Dendritic cell treated with granulocyte-macrophage colony-stimulating factor and Interleukin-4, amounts not matched to agents 40 ng/mL and 50 ng/mL, for 4 days (primary cell): ENCODE results near the gene SPECC1.
"Not testable (repeated sequence)": the region's sequence is repeated elsewhere in the genome, so short reads cannot be mapped to it uniquely, and the experiment has no call there.

Experiments used
- H3K27ac Mint-ChIP-seq: one replicate; pipeline ENCODE4 v1.8.0; 2022; ENCODE audit warnings: mild to moderate bottlenecking, mixed read lengths
- H3K27me3 Mint-ChIP-seq: one replicate; pipeline ENCODE4 v1.8.0; 2022; ENCODE audit warnings: mild to moderate bottlenecking, mixed read lengths
- H3K36me3 Mint-ChIP-seq: one replicate; pipeline ENCODE4 v1.8.0; 2022; ENCODE audit warnings: low read depth, mixed read lengths
- H3K4me1 Mint-ChIP-seq: one replicate; pipeline ENCODE4 v1.8.0; 2022; ENCODE audit warnings: low read depth, mixed read lengths
- H3K4me3 Mint-ChIP-seq: one replicate; pipeline ENCODE4 v1.8.0; 2022; ENCODE audit warnings: mild to moderate bottlenecking, moderate library complexity, mixed read lengths
- H3K9me3 Mint-ChIP-seq: one replicate; pipeline ENCODE4 v1.8.0; 2022; ENCODE audit warnings: mixed read lengths
- intact Hi-C: fragments of 100-400 bp; cut with micrococcal nuclease; formaldehyde crosslinking; loops from one replicate; pipeline ENCODE4 v1.15.0; 2022

The SPECC1 gene

DNA sequence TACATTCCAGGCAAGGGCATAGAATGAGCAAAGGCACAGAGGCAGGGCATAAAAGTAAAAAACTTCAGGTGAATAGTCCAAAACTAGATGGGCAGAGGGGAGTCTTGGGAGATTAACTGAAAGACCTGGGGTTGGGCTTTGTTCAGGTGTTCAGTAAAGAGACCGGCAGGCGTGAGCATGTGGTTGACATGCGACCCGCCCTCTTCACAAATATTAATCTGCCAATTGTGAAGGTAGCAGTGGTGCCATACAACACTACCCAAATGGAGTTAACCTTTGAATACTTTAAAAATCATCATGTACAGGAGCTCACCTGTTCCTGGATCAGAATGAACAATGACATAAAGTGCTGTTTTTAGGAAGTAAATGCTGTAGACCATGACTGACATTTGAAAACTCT is 232.7 kb downstream of the SPECC1 start:
- Mint-ChIP-seq H3K4me1 (no peaks in the 10 kb centered on the region), H3K9me3 (no peaks in the 10 kb centered on the region), H3K27ac (no peak overlapping the region), H3K27me3 (no peaks in the 10 kb centered on the region), H3K36me3 (peaks cover 56% of the 10 kb centered on the region), H3K4me3 (no peak overlapping the region)
- intact Hi-C loops = no loop called here

DNA sequence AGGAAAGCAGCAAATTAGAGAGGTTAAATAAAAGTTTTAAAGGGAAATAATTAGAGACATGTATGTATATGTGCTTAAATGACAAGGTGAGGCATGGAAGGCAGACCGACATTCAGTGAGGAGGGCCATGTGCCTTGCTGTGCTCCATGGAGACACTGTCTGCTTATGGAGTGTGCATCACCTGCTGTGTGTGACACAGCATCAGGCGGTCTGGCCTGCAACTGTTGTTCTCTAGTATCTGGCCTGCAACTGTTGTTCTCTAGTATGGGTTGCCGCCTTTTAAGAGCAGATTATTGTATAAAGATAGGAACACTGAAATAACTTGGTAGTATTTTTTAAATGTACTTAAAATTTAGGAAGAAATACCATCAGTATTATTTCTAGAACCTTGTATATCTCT is 233.1 kb downstream of the SPECC1 start:
- H3K4me3 Mint-ChIP-seq = no peak overlapping the region
- intact Hi-C loops = no loop called here
- no peaks in the 10 kb centered on the region for H3K4me1 Mint-ChIP-seq

DNA sequence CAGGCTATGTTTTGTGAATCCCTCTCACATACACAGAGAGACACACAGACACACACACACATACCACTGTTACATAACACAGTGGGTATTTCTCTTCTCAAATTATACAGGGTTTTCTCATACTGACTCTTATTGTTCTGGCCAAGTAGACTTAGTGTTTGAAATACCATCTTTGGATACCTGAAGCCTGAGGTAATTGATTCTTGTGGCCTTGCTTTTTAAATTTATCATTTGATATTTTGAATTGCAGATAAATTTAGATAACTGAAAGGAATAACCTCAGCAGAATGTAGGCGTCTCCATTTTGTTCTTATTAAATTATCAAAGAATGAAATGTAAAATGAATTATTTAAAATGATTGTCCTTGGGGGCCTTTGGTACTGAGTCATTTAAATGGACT is 234.4 kb downstream of the SPECC1 start:
- intact Hi-C loops = no loop called here
- peaks cover 58% of the 10 kb centered on the region for H3K36me3 Mint-ChIP-seq
- H3K27me3 Mint-ChIP-seq = no peaks in the 10 kb centered on the region
- H3K4me1 Mint-ChIP-seq = no peaks in the 10 kb centered on the region
- H3K9me3 Mint-ChIP-seq = no peaks in the 10 kb centered on the region
- no peak overlapping the region for H3K27ac Mint-ChIP-seq
- H3K4me3 Mint-ChIP-seq = no peak overlapping the region

More for the DNA sequence above, 233.1 kb downstream of the SPECC1 start:
- no peak overlapping the region for H3K27ac Mint-ChIP-seq
- peaks cover 56% of the 10 kb centered on the region for H3K36me3 Mint-ChIP-seq
- no peaks in the 10 kb centered on the region for H3K9me3 Mint-ChIP-seq
- H3K27me3 Mint-ChIP-seq = no peaks in the 10 kb centered on the region

DNA sequence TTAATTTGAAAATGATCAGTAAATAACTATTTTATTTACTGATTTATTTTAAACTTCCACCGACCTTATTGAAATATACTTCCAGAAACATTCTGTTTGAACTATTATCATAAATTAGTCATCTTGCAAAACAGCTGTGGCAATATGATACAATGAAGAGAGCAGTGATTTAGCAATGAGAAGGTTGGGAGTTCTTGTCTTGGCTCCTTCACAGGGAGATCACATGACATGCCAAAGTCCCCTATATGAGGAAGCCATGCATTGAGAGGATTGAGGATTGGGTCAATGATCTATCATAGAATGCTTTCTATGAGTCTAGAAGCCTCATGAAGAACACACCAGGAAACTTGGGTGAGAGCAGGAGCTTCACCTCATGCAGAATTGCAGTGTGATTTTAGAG is 235.5 kb downstream of the SPECC1 start:
- intact Hi-C loops = no loop called here
- Mint-ChIP-seq H3K27ac (no peak overlapping the region), H3K4me3 (no peak overlapping the region), H3K27me3 (no peaks in the 10 kb centered on the region), H3K4me1 (no peaks in the 10 kb centered on the region), H3K36me3 (peaks cover 69% of the 10 kb centered on the region), H3K9me3 (no peaks in the 10 kb centered on the region)

DNA sequence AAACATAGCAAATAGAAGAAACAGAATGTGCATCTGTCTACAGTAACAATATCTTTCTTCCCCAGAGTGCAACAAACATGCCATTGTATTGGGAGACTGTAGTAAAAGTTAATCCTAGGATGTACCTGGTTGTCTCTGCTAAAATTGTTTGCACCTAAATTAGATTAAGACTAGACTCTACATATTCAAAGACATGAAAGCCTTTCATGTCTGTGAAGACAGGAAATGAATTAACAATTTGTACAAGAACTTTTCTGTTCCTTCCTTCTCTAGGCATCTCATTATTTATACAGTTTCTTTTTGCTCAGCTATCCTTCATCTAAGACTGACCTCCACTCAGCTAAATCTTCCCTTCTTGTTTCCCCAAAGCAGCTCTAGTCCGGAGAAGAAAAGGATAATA is 237.5 kb downstream of the SPECC1 start:
- Mint-ChIP-seq H3K36me3 (peaks cover 58% of the 10 kb centered on the region), H3K27ac (no peak overlapping the region), H3K4me3 (no peak overlapping the region), H3K9me3 (no peaks in the 10 kb centered on the region), H3K4me1 (no peaks in the 10 kb centered on the region), H3K27me3 (no peaks in the 10 kb centered on the region)
- intact Hi-C loops = no loop called here

DNA sequence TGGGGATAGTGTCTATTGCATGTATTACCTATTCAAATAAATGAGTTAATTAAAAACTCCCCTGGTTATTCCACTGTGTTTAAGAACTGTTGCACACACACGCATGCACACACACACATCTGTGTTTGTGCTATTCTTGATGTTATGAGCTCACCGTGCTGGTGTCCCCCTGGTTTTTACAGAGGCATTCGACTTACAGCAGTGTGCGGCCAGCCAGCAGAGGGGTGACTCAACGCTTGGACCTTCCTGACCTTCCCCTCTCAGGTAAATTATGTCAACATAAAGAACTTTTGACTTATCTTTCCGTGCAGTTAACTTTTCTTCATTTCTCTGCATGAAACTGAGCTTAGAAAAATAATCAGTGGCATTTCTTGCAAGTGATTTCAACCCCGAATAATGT is 244.2 kb downstream of the SPECC1 start:
- H3K4me1 Mint-ChIP-seq = no peaks in the 10 kb centered on the region

DNA sequence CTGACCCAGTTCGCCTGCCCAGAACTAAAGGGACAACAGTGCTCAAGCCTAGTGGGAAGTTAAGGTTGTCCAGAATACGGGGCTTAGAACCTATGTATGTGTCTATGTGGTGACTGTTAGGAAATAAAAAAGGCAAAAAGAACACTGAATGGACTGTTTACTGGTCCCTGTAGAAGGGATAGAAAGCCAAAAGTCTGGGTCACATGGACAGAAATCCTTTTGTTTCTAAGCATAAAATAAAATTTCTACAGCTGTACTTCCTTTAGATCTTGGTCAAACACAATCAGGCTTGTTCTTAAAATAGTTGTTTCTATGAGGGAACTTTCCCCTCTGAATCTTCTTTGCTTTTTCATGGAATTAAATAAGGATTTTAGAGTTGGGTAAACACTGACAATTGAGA is 245.4 kb downstream of the SPECC1 start:
- H3K4me3 Mint-ChIP-seq = no peak overlapping the region
- H3K27me3 Mint-ChIP-seq = no peaks in the 10 kb centered on the region
- peaks cover 15% of the 10 kb centered on the region for H3K9me3 Mint-ChIP-seq
- H3K27ac Mint-ChIP-seq = no peak overlapping the region
- H3K36me3 Mint-ChIP-seq = peaks cover 74% of the 10 kb centered on the region
- H3K4me1 Mint-ChIP-seq = no peaks in the 10 kb centered on the region
- intact Hi-C loops = no loop called here

More for the DNA sequence above, 244.2 kb downstream of the SPECC1 start:
- no peak overlapping the region for H3K4me3 Mint-ChIP-seq
- peaks cover 11% of the 10 kb centered on the region for H3K9me3 Mint-ChIP-seq
- intact Hi-C loops = no loop called here
- no peaks in the 10 kb centered on the region for H3K27me3 Mint-ChIP-seq
- peaks cover 78% of the 10 kb centered on the region for H3K36me3 Mint-ChIP-seq
- no peak overlapping the region for H3K27ac Mint-ChIP-seq

DNA sequence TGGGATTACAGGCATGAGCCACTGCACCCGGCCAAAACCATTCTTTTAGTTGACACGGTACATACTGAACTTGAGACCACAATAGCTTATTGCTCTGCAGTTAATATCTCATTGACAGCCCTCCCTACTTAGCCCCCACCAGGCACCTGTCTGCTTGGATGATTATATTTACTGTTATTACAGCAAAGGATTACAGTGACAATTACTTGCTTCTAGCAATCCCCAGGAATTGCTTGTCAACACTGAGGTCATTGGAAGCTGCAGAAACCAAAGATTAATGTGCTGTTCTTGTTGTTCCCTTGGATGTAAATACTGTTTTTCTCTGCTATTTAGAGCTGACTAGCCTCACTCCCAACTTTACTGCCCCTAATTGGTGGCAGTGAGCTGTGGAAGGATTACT is 247.0 kb downstream of the SPECC1 start:
- intact Hi-C loops = no loop called here
- no peak overlapping the region for H3K27ac Mint-ChIP-seq
- H3K9me3 Mint-ChIP-seq = peaks cover 15% of the 10 kb centered on the region
- H3K36me3 Mint-ChIP-seq = peaks cover 82% of the 10 kb centered on the region
- H3K4me1 Mint-ChIP-seq = peaks cover 10% of the 10 kb centered on the region
- H3K4me3 Mint-ChIP-seq = no peak overlapping the region
- H3K27me3 Mint-ChIP-seq = no peaks in the 10 kb centered on the region

DNA sequence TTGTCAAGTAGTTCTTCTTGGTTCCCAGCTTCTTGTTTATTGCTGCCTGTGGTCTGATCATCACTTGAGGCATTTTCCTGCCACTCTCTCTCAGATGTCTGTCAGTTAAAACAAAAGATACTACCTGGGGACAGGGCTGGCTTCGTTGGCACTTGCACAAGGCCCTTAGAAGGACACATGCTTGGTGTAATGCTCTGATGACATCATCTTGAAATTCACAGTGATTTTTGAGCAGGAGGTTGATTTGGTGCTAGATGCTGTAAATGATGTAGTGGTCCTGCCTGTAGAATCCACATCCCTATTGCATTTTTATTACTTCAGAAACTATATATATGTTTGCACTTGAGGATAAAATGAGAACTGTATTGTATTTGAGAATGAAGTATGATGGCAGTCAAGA is 247.8 kb downstream of the SPECC1 start:
- H3K9me3 Mint-ChIP-seq = peaks cover 15% of the 10 kb centered on the region
- H3K27me3 Mint-ChIP-seq = no peaks in the 10 kb centered on the region
- peaks cover 81% of the 10 kb centered on the region for H3K36me3 Mint-ChIP-seq
- no peak overlapping the region for H3K27ac Mint-ChIP-seq
- intact Hi-C loops = no loop called here
- H3K4me3 Mint-ChIP-seq = no peak overlapping the region
- peaks cover 19% of the 10 kb centered on the region for H3K4me1 Mint-ChIP-seq

DNA sequence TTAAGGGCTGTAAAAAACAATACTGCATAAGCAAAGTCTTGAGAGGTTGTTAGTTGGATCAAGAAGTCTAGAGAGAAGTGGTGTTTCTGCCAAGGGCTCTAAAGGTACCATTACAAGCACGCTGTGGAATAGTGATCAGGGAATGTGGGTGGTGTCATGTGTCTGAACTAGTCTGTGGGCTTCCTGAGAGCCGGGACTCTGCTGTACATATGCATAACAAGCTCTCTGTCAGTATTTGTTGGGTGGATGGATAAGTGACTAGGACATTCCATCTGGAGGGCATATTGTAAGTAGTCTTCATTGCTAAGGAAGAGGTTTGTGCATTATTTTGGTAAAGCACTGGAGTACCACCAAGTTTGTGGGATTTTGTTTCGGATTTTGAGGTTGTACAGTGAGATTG is 248.6 kb downstream of the SPECC1 start:
- Mint-ChIP-seq H3K4me1 (peaks cover 24% of the 10 kb centered on the region), H3K36me3 (peaks cover 74% of the 10 kb centered on the region), H3K9me3 (peaks cover 15% of the 10 kb centered on the region), H3K4me3 (no peak overlapping the region), H3K27ac (no peak overlapping the region), H3K27me3 (no peaks in the 10 kb centered on the region)
- intact Hi-C loops = no loop called here

DNA sequence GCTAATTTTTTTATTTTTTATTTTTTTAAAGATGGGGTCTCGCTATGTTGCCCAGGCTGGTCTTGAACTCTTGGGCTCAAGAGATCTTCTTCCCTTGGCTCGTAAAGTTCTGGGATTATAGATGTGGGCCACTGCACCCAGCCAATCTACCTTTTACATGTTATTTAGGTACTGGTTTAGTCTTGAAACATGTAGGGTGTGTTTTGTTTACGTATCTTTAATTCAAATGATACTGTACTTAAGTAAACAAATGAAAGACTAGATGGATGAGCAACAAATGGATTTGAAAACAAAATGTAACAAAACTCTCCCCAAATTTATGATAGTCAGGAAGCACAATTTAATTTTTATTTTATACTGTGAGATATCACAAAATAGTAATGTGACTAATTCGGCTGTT is 250.5 kb downstream of the SPECC1 start:
- no peak overlapping the region for H3K27ac Mint-ChIP-seq
- peaks cover 62% of the 10 kb centered on the region for H3K36me3 Mint-ChIP-seq
- intact Hi-C loops = no loop called here
- peaks cover 15% of the 10 kb centered on the region for H3K9me3 Mint-ChIP-seq
- no peak overlapping the region for H3K4me3 Mint-ChIP-seq
- H3K27me3 Mint-ChIP-seq = no peaks in the 10 kb centered on the region
- peaks cover 24% of the 10 kb centered on the region for H3K4me1 Mint-ChIP-seq

DNA sequence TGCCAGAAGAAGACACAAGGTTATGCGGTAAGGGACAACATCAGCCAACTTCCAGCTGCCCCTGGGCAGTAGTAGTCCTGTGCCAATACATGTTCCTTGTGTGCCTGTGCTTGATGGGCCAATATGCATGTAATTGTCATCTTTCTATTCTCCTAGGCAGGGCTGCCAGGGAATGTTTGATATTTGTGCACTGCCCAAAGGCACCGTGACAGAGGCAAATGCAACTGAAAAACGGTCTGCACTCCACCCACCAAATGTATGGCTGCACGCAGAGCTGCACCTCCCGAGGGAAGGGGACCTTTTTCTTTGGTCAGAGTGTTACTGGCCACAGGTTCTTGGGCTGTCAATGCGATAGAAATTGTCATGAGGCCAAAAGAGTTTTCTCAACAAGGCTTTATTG is 251.1 kb downstream of the SPECC1 start:
- H3K36me3 Mint-ChIP-seq = peaks cover 56% of the 10 kb centered on the region
- peak overlapping the region; percentile 69 for H3K27ac Mint-ChIP-seq
- intact Hi-C loops = no loop called here
- no peak overlapping the region for H3K4me3 Mint-ChIP-seq
- H3K4me1 Mint-ChIP-seq = peaks cover 24% of the 10 kb centered on the region
- H3K9me3 Mint-ChIP-seq = peaks cover 15% of the 10 kb centered on the region
- no peaks in the 10 kb centered on the region for H3K27me3 Mint-ChIP-seq

DNA sequence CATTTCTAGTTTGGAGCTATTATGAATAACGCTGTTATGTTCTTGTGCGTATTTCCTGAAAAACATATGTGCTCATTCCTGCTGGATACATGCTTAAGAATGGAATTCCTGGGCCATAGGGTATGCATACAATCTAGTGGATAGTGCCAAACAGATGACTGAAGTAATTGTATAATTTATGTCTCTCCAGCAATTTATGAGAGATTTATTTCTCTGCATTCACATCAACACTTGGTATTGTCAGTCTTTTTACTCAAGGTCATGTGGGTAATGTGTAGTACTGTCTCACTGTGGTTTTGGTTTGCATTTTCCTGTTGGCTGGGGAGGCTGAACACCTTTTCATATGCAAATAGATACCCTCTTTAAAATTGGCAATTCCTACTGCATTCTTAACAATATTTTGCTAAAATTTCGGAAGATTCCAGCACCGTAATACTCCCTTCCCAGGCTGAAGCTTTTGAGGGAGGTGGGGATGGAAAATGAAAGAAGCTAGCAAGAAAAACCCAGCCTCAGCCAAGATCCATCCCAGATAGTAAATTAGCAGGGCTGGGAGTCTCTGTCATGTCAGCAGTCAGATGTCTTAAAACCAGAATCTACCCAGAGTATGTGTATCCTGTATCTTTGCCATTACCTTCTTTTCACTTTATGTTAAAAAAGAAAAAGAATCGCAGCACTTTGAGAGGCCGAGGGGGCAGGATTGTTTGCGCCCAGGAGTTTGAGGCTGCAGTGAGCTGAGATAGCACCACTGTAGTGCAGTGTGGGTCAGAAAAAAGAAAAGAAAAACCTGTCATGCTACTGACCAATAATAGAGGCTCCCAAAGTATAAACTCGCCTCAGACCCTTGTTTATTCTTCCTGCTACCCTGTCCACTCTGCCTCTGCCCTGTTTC is 253.3 kb downstream of the SPECC1 start:
- H3K27ac Mint-ChIP-seq = peak overlapping the region; percentile 69
- H3K9me3 Mint-ChIP-seq = peaks cover 13% of the 10 kb centered on the region
- H3K4me3 Mint-ChIP-seq = no peak overlapping the region
- intact Hi-C loops = no loop called here
- H3K36me3 Mint-ChIP-seq = peaks cover 54% of the 10 kb centered on the region
- no peaks in the 10 kb centered on the region for H3K27me3 Mint-ChIP-seq
- H3K4me1 Mint-ChIP-seq = peaks cover 31% of the 10 kb centered on the region

DNA sequence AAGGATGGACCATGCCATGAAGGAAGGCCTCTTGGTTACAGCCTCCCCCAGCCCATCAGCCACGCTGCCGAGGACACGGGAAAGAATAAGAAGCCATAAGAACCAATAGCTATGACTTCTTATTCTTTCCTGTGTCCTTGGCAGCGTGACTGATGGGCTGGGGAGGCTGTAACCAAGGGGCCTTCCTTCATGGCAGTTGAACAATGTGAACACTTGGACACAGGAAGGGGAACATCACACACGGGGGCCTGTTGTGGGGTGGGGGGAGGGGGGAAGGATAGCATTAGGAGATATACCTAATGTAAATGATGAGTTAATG is 253.9 kb downstream of the SPECC1 start:
- H3K27me3 Mint-ChIP-seq, H3K4me3 Mint-ChIP-seq, H3K27ac Mint-ChIP-seq, H3K9me3 Mint-ChIP-seq, intact Hi-C loops: not testable (repeated sequence)
- Mint-ChIP-seq H3K4me1 (peaks cover 34% of the 10 kb centered on the region), H3K36me3 (peaks cover 54% of the 10 kb centered on the region)

DNA sequence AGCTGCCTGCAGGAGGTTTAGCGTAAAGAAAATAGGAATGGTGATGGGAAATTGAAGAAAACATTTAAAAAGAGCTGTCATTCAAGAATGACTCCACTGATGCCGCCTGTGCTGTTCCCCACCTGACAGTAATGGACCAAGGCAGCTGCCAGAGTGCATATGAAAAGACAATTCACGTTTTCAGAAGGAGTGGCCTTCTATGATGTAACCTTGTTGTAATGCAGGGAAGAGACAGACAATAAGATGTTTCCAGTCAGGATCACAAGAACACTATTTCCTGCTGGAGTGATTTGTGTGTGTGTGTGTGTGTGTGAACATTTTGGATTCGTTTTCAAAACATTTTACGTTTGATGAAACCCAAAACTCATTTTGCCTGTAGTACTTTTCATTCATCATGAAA is 254.4 kb downstream of the SPECC1 start:
- Mint-ChIP-seq H3K27ac (no peak overlapping the region), H3K27me3 (no peaks in the 10 kb centered on the region), H3K4me3 (no peak overlapping the region), H3K4me1 (peaks cover 34% of the 10 kb centered on the region), H3K36me3 (peaks cover 51% of the 10 kb centered on the region), H3K9me3 (peaks cover 2% of the 10 kb centered on the region)
- intact Hi-C loops = no loop called here
